Bone marrow (tissue), 2 donors: Measurements from ENCODE around the gene SOHLH2.

Experiments
- DNase-seq, 2 donors: peaks; one replicate each; lab custom pipeline; 2025; lab: John Stamatoyannopoulos, UW

The SOHLH2 gene

GRCh38 chr13:36131222-36131930 is 83.0 kb downstream of the SOHLH2 start, which contains the start of gene DCLK1:
Gene DCLK1, minus strand, starts transcription at chr13:36131382.
- no peak for DNase-seq

GRCh38 chr13:36130552-36131221 is 83.7 kb downstream of the SOHLH2 start:
- DNase-seq, result no peak

DNA sequence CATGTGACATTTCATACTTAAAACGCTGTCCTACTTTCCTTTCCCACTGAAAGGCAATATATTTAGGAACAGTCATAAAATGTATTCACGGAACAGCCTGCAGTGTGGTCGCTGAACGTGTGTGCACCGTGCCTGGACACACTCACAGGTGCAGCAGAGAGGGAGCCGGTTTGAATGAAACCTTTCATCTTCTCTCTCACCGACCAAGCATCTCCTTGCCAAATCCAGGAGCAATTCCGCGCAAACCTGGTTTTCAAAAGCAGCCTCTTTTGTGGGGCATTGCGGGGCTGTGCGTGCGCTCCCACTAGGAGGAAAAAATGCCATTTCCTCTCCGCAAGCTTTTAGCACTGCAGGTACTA is 84.2 kb downstream of the SOHLH2 start:
- no peak for DNase-seq

- DNase-seq, result no peak
Observed at GRCh38 chr13:36129539-36129938, 84.8 kb downstream of the SOHLH2 start.

GRCh38 chr13:36126491-36126890 is 87.9 kb downstream of the SOHLH2 start:
- no peak for DNase-seq

DNA sequence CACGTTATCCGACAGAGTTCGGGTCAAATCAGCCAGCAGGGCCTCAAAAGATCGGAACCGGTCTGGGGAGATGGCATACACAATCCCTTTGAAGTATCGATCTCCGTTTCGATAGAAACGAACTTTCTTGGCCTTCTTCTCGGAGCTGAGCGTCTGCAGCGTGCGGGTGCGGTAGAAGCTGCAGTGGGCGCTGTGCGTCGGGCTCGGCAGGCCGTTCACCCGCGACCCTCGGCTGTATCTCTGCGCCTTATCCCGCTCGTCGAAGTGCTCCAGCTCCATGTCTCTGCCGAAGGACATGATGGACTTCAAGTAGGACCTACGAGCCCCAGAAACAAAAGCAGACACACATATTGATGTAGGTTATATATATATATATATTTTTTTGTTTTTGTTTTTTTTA is 88.5 kb downstream of the SOHLH2 start:
- no peak for DNase-seq

GRCh38 chr13:36124236-36124822 is 90.0 kb downstream of the SOHLH2 start:
- DNase-seq, result no peak
